ENCODE measurements around the gene SRRM1.
"Not testable (repeated sequence)": the region's sequence is repeated elsewhere in the genome, so short reads cannot be mapped to it uniquely, and the experiment has no call there.

SRRM1 gene

DNA sequence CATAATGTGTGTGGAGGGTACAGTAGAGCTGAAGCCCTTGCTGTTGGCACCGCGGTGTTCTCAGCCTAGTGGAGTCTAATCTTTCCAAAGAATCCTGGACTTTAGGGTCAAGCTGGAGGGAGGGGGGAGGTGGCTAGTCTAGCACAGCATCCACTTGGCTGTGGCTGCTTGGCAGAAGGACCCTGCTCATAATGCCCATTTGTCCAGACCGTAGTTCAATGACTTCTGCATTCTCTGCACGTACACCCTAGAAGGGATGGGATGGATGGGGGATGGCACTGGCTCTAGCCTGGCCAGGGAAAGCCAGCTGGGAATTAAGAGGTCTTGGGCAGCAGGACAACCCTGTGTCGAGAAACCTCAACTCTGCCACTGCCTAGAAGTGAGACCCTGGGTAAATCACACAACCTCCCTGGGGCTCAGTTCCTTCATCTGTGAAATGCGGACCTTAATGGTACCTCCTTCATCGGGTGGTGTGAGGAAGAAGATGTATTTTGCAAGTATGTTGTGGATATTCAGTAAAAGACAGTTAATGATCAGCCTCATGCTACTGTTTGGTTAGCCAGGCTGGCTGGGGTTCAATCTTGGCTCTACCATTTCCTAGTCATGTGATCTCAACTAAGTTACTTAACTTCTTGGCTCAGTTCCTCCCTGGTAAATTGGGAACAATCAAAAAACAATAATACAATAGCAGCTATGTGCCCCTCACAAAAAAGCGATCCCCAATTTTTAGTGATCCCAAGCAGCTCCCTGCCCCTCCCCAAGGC lies 75.0 kb downstream of the SRRM1 start:
- DNase-seq (ENCODE audit: low spot score): no peak

- peak; percentile 70 for DNase-seq (ENCODE audit: low spot score)
Measured at GRCh38 chr1:24720152-24720551, 77.0 kb downstream of the SRRM1 start.

DNA sequence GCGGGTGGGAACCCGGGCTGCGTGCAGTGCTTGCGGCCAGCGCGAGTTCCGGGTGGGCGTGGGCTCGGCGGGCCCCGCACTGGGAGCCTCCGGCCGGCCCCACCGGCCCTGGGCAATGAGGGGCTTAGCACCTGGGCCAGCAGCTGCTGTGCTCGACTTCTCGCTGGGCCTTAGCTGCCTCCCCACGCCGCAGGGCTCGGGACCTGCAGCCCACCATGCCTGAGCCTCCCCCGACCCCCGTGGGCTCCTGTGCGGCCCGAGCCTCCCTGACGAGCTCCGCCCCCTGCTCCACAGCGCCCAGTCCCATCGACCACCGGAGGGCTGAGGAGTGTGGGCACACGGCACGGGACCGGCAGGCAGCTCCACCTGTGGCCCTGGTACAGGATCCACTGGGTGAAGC lies 78.4 kb downstream of the SRRM1 start:
- no peak for DNase-seq (ENCODE audit: low spot score)

DNA sequence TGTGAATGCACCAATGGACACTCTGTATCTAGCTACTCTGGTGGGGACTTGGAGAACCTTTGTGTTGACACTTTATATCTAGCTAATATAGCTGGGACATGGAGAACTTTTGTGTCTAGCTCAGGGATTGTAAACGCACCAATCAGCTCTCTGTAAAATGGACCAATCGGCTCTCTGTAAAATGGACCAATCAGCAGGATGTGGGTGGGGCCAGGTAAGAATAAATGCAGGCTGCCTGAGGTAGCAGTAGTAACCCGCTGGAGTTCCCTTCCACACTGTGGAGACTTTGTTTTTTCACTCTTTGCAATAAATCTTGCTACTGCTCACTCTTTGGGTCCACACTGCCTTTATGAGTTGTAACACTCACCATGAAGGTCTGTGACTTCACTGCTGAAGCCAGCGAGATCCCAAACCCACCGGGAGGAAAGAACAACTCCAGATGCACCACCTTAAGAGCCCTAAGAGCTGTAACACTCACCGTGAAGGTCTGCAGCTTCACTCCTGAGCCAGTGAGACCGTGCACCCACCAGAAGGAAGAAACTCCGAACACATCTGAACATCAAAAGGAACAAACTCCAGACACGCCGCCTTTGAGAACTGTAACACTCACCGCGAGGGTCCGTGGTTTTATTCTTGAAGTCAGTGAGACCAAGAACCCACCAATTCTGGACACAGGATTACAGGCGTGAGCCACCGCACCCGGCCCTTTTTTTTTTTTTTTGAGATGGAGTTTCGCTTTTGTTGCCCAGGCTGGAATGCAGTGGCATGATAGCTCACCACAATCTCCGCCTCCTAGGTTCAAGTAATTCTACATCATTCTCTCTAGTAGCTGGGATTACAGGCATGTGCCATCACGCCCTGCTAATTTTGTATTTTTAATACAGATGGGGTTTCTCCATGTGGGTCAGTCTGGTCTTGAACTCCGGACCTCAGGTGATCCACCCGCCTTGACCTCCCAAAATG lies 79.3 kb downstream of the SRRM1 start:
- not testable (repeated sequence) for DNase-seq (ENCODE audit: low spot score)

Data from hepatic stellate cell (primary cell).